Tibial nerve (tissue), 4 donors: Measurements from ENCODE around the gene RYR3.

Experiments used
- CTCF ChIP-seq, 5 experiments: fragments of 200-600 bp in 3 of 5; fragments of 450-650 bp in 2 of 5; sonication (generic) in 3 of 5; IDR thresholded peaks; one replicate each; pipeline ENCODE4 v1.5.1; 2016 to 2019; ENCODE audit warnings: antibody characterized with exemption in 5 of 5, mild to moderate bottlenecking in 3 of 5, moderate library complexity in 2 of 5
- EP300 ChIP-seq, 2 donors: sonication (generic); formaldehyde crosslinking; IDR thresholded peaks; one replicate each; pipeline ENCODE4 v1.6.1; 2017; ENCODE audit warnings: antibody characterized with exemption in 2 of 2, mild to moderate bottlenecking in 1 of 2

- TF ChIP-seq CTCF (IDR thresholded peaks at IDR 0.05) (no peak), EP300 (IDR thresholded peaks at IDR 0.05) (no peak)
Measured at GRCh38 chr15:33678602-33679001, 367.8 kb downstream of the RYR3 start.
